Measurements from ENCODE around the gene STAU1.
"Not testable (repeated sequence)": the region's sequence is repeated elsewhere in the genome, so short reads cannot be mapped to it uniquely, and the experiment has no call there.

Gene STAU1

DNA sequence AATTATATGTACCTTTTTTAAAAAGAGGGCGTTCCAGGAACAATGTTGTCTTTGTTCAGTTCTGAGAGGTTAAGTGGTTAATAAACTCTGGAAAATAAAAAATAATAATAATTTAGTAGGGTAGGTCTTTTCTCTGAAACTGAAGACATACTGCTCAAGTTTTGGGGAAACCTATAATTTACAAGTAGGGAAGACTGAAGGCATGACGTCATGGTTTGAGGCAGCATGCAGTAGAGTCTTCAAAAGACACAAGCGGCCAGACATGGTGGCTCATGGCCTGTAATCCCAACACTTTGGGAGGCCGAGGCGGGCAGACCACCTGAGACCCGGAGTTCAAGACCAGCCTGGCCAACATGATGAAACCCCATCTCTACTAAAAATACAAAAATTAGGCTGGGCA, 14.0 kb downstream of the STAU1 start:
- Histone ChIP-seq H3K9ac (ENCODE audit: low read depth, low read length) (no peak overlapping the region), H3K4me1 (ENCODE audit: control insufficient read depth, insufficient read depth, low read length) (no peaks in the 10 kb centered on the region), H3K9me3 (replicated peaks; ENCODE audit: low read length) (no peaks in the 10 kb centered on the region), H3K27me3 (ENCODE audit: control insufficient read depth, insufficient read depth, low read length) (no peaks in the 10 kb centered on the region), H3K36me3 (ENCODE audit: insufficient read depth, low read length) (peaks cover 13% of the 10 kb centered on the region), H3K4me2 (ENCODE audit: low read length) (no peak overlapping the region), H3K4me3 (ENCODE audit: low read length) (no peak overlapping the region)

DNA sequence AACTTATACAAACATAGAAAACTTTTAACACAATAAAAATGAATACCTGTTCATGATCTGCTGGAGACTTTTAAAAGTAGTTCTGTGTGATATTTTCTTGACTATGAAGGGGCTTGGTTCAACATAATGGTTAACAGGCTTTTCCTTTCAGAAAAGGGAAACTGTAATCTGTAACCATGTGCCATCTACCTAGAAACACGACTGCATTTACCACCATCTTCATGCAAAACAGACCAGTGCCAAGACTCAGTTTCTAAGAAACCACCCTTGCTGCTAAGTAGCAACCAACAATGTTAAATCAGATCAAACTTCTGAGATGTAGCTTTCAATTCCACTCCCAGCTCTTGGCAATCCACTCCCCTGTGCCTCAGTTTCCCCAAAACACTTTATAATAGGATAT, 15.7 kb downstream of the STAU1 start:
- Histone ChIP-seq H3K27me3 (ENCODE audit: control insufficient read depth, insufficient read depth, low read length) (no peaks in the 10 kb centered on the region), H3K4me3 (ENCODE audit: low read length) (no peak overlapping the region), H3K36me3 (ENCODE audit: insufficient read depth, low read length) (peaks cover 6% of the 10 kb centered on the region), H3K9ac (ENCODE audit: low read depth, low read length) (no peak overlapping the region), H3K4me1 (ENCODE audit: control insufficient read depth, insufficient read depth, low read length) (peaks cover 7% of the 10 kb centered on the region), H3K9me3 (replicated peaks; ENCODE audit: low read length) (no peaks in the 10 kb centered on the region), H3K4me2 (ENCODE audit: low read length) (no peak overlapping the region)

DNA sequence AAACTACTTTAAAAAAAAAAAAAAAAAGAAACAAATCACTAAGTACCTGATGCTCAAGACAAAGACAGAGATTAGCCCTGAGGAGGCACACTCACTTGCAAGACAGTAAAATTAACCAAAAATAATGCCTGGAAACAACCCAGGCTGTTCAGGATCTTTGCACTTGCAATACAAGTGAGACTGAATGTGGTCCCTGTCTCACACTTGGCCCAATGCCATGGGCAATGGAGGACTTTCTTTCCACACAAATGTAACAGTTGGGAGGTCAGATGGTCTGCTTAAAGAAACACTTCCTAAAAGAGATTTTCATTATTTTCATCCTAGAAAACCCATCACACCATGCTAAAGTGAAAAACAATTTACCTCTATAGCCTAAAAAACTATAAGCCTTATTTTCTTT, 16.2 kb downstream of the STAU1 start:
- H3K4me2 ChIP-seq (ENCODE audit: low read length) = no peak overlapping the region
- no peaks in the 10 kb centered on the region for H3K27me3 ChIP-seq (ENCODE audit: control insufficient read depth, insufficient read depth, low read length)
- H3K9ac ChIP-seq (ENCODE audit: low read depth, low read length) = no peak overlapping the region
- H3K9me3 ChIP-seq (replicated peaks; ENCODE audit: low read length) = no peaks in the 10 kb centered on the region
- peaks cover 6% of the 10 kb centered on the region for H3K36me3 ChIP-seq (ENCODE audit: insufficient read depth, low read length)
- H3K4me3 ChIP-seq (ENCODE audit: low read length) = no peak overlapping the region
- H3K4me1 ChIP-seq (ENCODE audit: control insufficient read depth, insufficient read depth, low read length) = peaks cover 9% of the 10 kb centered on the region

DNA sequence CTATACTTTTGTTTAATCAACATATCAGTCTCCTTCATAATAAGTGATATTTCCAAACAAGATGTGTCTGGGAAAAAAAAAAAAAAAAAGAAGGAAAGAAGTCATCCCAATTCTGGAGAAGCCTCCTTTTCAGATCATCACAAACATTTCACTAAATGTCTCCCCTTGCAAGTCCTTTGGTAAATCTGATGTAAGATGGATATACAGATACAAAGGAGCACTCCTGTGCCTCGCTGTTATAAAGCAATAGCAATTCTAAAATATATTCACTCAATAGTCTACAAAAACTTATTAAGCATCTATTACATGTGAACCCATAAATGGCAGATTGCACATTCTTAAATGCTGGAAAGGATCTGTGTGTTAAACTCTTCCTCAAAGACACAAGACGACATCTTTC, 17.4 kb downstream of the STAU1 start:
- no peak overlapping the region for H3K4me2 ChIP-seq (ENCODE audit: low read length)
- H3K9me3 ChIP-seq (replicated peaks; ENCODE audit: low read length) = no peaks in the 10 kb centered on the region
- H3K27me3 ChIP-seq (ENCODE audit: control insufficient read depth, insufficient read depth, low read length) = no peaks in the 10 kb centered on the region
- no peak overlapping the region for H3K9ac ChIP-seq (ENCODE audit: low read depth, low read length)
- H3K4me1 ChIP-seq (ENCODE audit: control insufficient read depth, insufficient read depth, low read length) = peaks cover 9% of the 10 kb centered on the region
- H3K36me3 ChIP-seq (ENCODE audit: insufficient read depth, low read length) = peaks cover 6% of the 10 kb centered on the region
- no peak overlapping the region for H3K4me3 ChIP-seq (ENCODE audit: low read length)

DNA sequence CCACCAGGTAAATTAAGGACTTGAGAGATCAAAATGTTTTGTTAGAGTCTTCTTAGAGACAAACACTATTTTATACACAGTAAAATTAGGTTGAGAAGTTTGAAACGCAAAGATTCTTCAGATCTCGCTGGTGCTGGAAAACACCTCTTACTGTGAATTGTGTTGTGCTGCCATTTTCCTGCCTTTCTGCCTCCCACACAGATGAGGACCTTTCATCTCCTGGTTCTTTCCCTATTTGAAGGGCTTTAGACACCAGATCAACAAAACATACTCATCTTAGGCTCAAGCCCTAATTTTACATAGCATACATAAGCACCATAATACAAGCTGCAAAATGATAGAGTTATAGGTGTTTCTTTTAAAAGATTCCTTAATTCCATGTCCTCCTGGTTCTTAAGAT, 18.6 kb downstream of the STAU1 start:
- Histone ChIP-seq H3K9me3 (replicated peaks; ENCODE audit: low read length) (no peaks in the 10 kb centered on the region), H3K27me3 (ENCODE audit: control insufficient read depth, insufficient read depth, low read length) (no peaks in the 10 kb centered on the region), H3K4me3 (ENCODE audit: low read length) (no peak overlapping the region), H3K9ac (ENCODE audit: low read depth, low read length) (no peak overlapping the region), H3K4me1 (ENCODE audit: control insufficient read depth, insufficient read depth, low read length) (peaks cover 9% of the 10 kb centered on the region), H3K4me2 (ENCODE audit: low read length) (no peak overlapping the region), H3K36me3 (ENCODE audit: insufficient read depth, low read length) (peaks cover 12% of the 10 kb centered on the region)

DNA sequence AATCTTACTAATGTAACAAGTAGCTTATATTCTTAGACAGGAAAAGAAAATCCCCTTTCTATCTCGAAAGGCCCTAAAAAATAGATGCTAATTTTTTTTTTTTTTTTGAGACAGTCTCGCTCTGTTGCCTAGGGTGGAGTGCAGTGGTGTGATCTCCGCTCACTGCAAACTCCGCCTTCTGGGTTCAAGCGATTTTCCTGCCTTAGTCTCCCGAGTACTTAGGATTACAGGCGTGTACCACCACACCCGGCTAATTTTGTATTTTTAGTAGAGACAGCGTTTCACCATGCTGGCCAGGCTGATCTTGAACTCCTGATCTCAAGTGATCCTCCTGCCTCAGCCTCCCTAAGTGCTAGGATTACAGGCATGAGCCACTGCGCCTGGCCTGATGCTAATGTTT, 19.3 kb downstream of the STAU1 start:
- not testable (repeated sequence) for H3K4me3 ChIP-seq (ENCODE audit: low read length); H3K9ac ChIP-seq (ENCODE audit: low read depth, low read length); H3K27me3 ChIP-seq (ENCODE audit: control insufficient read depth, insufficient read depth, low read length); H3K4me2 ChIP-seq (ENCODE audit: low read length); H3K4me1 ChIP-seq (ENCODE audit: control insufficient read depth, insufficient read depth, low read length); H3K9me3 ChIP-seq (replicated peaks; ENCODE audit: low read length)
- peaks cover 12% of the 10 kb centered on the region for H3K36me3 ChIP-seq (ENCODE audit: insufficient read depth, low read length)

DNA sequence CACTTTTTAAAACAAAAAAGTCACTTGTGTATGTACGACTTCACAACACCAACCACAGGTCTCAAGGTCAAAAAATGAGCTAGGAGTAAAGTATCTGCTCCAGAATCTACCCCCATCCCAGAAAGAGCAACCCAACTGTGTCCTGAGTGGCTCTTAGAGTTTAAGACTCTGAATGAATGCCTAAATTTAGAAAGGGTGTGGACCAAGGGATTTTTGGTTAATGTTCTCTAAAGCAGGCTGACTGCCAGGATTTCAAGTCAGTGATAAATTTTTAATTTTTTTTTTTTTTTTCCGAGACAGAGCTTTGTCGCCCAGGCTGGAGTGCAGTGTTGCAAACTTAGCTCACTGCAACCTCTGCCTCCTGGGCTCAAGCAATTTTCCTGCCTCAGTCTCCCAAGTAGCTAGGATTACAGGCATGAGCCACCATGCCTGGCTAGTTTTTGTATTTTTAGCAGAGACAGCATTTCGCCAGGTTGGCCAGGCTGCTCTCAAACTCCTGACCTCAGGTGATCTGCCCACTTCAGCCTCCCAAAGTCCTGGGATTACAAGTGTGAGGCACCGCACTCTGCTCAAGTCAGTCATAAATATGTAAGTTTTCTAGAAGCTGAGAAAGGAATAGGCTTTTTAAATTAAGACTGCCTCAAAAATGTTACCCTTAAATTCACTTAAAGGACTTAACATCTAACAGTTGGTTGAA, 20.2 kb downstream of the STAU1 start:
- Histone ChIP-seq H3K4me3 (ENCODE audit: low read length) (no peak overlapping the region), H3K9me3 (replicated peaks; ENCODE audit: low read length) (no peaks in the 10 kb centered on the region), H3K4me1 (ENCODE audit: control insufficient read depth, insufficient read depth, low read length) (peaks cover 9% of the 10 kb centered on the region), H3K27me3 (ENCODE audit: control insufficient read depth, insufficient read depth, low read length) (no peaks in the 10 kb centered on the region), H3K36me3 (ENCODE audit: insufficient read depth, low read length) (peaks cover 13% of the 10 kb centered on the region), H3K4me2 (ENCODE audit: low read length) (no peak overlapping the region), H3K9ac (ENCODE audit: low read depth, low read length) (no peak overlapping the region)

DNA sequence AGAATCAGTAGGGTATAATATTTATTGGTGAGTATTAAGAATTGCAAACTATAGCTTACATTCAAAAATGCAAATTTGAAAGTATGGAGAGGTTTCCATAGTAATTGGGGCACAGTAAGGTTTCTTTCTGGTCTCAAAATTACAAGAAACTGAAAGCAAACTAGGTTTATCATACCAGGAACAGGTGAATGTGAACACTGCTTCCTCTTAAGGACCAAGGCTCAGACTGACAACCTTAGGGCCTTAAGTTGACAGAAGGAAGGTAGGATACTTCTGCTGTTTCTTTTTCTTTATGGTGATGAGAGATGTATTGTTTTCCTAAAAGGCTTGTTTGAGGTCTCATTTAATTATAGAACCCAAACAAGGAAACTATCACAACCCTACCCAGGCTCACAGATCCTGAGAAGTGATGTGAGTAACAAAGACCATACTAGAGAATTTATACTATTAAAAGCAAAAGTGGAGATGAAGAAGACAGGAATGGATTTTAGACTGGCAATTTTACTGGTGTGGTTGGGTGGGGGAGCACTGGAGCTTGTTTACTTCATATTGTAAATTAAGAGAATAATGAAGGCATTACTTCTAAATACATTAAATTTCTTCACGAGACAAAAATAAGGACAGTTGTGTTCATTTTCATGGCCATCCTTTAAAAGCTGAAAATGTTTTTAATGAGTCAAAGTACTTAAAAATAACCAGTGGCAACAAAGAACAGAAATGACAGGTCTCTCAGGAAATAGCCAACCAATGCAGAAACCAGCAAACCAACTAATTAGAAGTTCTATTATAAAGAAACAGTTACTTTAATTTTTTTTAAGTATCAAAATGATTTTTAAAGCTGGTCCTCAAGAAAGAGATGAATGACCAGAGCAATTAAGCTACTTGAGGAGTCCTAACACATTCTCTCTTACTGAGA, 21.3 kb downstream of the STAU1 start:
- H3K4me3 ChIP-seq (ENCODE audit: low read length) = no peak overlapping the region
- H3K9me3 ChIP-seq (replicated peaks; ENCODE audit: low read length) = no peaks in the 10 kb centered on the region
- no peaks in the 10 kb centered on the region for H3K27me3 ChIP-seq (ENCODE audit: control insufficient read depth, insufficient read depth, low read length)
- H3K36me3 ChIP-seq (ENCODE audit: insufficient read depth, low read length) = peaks cover 13% of the 10 kb centered on the region
- peaks cover 9% of the 10 kb centered on the region for H3K4me1 ChIP-seq (ENCODE audit: control insufficient read depth, insufficient read depth, low read length)
- H3K9ac ChIP-seq (ENCODE audit: low read depth, low read length) = no peak overlapping the region
- no peak overlapping the region for H3K4me2 ChIP-seq (ENCODE audit: low read length)

DNA sequence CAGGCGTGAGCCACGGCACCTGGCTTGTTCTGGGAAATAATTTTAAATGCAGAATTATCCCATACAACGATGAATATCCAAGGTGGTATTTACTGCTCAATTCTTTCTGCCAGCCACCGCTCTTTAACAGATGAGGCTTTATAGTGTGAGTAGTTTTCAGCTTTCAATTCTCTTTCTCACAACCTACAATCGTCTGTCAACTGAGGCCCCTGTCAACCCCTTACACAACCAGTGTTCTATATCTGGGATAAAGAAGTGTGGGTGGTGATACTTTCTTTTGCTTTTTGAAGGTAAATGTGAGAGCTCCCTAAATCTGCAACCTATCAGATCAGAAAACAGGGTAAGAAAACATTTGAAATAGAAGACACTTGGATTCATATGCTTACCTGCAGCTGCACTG, 22.5 kb downstream of the STAU1 start:
- Histone ChIP-seq H3K9me3 (replicated peaks; ENCODE audit: low read length) (no peaks in the 10 kb centered on the region), H3K9ac (ENCODE audit: low read depth, low read length) (no peak overlapping the region), H3K36me3 (ENCODE audit: insufficient read depth, low read length) (peaks cover 17% of the 10 kb centered on the region), H3K4me1 (ENCODE audit: control insufficient read depth, insufficient read depth, low read length) (peaks cover 9% of the 10 kb centered on the region), H3K27me3 (ENCODE audit: control insufficient read depth, insufficient read depth, low read length) (no peaks in the 10 kb centered on the region), H3K4me3 (ENCODE audit: low read length) (no peak overlapping the region), H3K4me2 (ENCODE audit: low read length) (no peak overlapping the region)

DNA sequence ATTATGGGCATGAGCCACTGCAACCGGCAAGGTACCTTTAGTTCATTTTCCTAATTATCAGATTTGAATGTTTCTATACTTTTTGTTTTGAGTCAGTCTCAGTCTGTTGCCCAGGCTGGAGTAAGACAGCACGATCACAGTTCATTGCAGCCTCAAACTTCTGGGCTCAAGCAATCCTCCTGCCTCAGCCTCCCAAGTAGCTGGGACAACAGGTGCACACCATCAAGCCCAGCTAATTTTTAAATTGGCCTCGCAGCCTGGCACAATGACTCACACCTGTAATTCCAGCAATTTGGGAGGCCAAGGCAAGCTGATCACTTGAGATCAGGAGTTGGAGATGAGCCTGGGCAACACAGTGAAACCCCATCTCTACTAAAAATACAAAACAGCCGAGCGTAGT, 24.4 kb downstream of the STAU1 start:
- H3K27me3 ChIP-seq (ENCODE audit: control insufficient read depth, insufficient read depth, low read length) = no peaks in the 10 kb centered on the region
- H3K4me2 ChIP-seq (ENCODE audit: low read length) = no peak overlapping the region
- peaks cover 9% of the 10 kb centered on the region for H3K4me1 ChIP-seq (ENCODE audit: control insufficient read depth, insufficient read depth, low read length)
- H3K9me3 ChIP-seq (replicated peaks; ENCODE audit: low read length) = no peaks in the 10 kb centered on the region
- no peak overlapping the region for H3K9ac ChIP-seq (ENCODE audit: low read depth, low read length)
- H3K36me3 ChIP-seq (ENCODE audit: insufficient read depth, low read length) = peaks cover 15% of the 10 kb centered on the region
- no peak overlapping the region for H3K4me3 ChIP-seq (ENCODE audit: low read length)

DNA sequence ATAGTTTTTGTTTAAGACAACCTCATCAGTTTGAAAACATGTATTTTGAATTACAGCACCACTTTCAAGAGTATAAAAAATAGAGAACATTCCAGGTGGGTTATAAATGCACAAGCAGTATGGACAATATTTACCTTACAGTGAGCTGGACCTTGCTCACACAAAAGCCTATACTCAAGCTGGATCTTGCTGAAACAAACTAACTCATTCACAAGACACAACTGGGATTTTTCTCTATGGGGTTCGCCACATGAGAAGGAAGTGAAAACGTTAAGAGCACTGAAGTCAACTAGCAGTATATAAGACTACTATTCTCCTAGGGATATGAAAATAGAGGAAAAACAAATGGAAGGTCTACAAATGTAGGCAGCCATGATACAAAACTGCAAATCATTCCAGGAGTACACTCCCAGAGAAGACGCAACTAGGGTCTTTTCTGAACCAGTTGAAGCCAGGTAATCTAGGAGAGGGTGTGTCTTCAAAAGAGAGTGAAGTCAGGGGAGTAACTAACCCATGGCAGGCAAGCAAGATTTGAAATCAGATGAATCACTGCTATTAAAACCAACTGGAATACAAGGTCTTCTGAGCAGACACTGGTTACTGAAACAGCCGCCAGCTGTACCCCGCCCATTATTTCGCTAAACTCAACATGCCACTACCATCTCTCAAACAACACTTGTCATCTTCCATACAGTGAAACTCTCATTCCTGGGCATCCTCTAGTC, 26.5 kb downstream of the STAU1 start:
- H3K4me1 ChIP-seq (ENCODE audit: control insufficient read depth, insufficient read depth, low read length) = no peaks in the 10 kb centered on the region
- H3K36me3 ChIP-seq (ENCODE audit: insufficient read depth, low read length) = peaks cover 15% of the 10 kb centered on the region
- no peak overlapping the region for H3K9ac ChIP-seq (ENCODE audit: low read depth, low read length)
- H3K27me3 ChIP-seq (ENCODE audit: control insufficient read depth, insufficient read depth, low read length) = no peaks in the 10 kb centered on the region
- no peak overlapping the region for H3K4me2 ChIP-seq (ENCODE audit: low read length)
- H3K9me3 ChIP-seq (replicated peaks; ENCODE audit: low read length) = no peaks in the 10 kb centered on the region
- H3K4me3 ChIP-seq (ENCODE audit: low read length) = no peak overlapping the region

All from skeletal muscle satellite cell (primary cell).